ENCODE measurements around the gene HNRNPUL2. TPM values are rescaled to one million over a fixed set of nuclear protein-coding genes. Genes with fewer than 3 reads are reported as not detected.

HNRNPUL2 gene
- total RNA-seq, 4 donors from 2014 or later, result 16.4 to 30.8 (median 21.5) TPM

DNA sequence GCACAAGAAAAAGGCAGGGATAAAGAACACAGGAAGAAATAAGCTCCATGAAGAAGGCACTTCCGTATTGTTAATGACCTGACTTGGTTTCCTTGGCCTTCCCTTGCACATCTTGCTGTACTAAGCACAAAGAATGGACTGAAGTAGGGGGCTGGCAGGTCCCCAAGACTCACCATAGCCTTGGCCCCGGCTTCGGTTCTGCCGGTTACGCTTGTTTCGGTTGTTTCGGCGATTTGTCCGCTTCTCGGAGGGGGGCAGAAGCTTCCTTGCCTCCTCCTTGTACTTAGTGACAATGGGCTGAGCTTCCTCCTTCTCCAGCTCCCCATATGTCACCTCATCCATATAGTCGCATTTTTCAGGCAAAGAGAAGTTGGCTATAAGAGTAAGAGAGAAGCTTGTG is 10.4 kb downstream of the HNRNPUL2 start:
- TF ChIP-seq, protein P1, sequence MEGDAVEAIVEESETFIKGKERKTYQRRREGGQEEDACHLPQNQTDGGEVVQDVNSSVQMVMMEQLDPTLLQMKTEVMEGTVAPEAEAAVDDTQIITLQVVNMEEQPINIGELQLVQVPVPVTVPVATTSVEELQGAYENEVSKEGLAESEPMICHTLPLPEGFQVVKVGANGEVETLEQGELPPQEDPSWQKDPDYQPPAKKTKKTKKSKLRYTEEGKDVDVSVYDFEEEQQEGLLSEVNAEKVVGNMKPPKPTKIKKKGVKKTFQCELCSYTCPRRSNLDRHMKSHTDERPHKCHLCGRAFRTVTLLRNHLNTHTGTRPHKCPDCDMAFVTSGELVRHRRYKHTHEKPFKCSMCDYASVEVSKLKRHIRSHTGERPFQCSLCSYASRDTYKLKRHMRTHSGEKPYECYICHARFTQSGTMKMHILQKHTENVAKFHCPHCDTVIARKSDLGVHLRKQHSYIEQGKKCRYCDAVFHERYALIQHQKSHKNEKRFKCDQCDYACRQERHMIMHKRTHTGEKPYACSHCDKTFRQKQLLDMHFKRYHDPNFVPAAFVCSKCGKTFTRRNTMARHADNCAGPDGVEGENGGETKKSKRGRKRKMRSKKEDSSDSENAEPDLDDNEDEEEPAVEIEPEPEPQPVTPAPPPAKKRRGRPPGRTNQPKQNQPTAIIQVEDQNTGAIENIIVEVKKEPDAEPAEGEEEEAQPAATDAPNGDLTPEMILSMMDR (IDR thresholded peaks at IDR 0.05), result no peak
- TF ChIP-seq POLR2A (IDR thresholded peaks at IDR 0.05), result no peak
- no peak overlapping the region for H3K27ac ChIP-seq
- intact Hi-C loops (cut with DNase I), result no loop called here
- H3K4me3 ChIP-seq (replicated peaks in 1 of 3), result no peak overlapping the region
- H3K4me1 ChIP-seq, result no peaks in the 10 kb centered on the region
- 92 to 93% methylated on average over 11 of the region's 11 CpGs for WGBS, 2 donors
- peaks cover 89 to 96% of the 10 kb centered on the region in 2 donors for H3K36me3 ChIP-seq
- H3K27me3 ChIP-seq, result no peaks in the 10 kb centered on the region
- DNase-seq, result no peak
- no peaks in the 10 kb centered on the region for H3K9me3 ChIP-seq

DNA sequence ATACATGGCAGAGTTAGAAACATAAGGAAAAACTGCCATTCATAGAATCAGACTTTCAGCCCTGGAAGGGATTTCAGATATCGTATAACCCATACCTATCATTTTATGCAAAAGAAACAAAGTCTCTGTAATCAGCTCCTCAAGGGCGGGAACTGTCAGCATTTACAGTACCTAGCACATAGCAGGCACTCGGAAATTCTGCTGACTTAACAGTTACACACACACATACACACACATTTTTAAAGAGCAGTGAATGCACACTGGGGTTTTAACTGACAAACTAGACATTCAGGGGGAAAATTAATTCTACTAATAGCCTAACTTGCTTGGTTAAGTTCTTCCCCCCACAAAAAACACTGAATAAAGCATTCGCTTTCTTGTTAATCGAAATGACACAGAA is 11.1 kb downstream of the HNRNPUL2 start:
- intact Hi-C loops (cut with DNase I), result no loop called here
- H3K9me3 ChIP-seq, result no peaks in the 10 kb centered on the region
- no peaks in the 10 kb centered on the region for H3K27me3 ChIP-seq
- peaks cover 83 to 90% of the 10 kb centered on the region in 2 donors for H3K36me3 ChIP-seq
- H3K4me3 ChIP-seq (replicated peaks in 1 of 3), result no peak overlapping the region
- H3K27ac ChIP-seq, result no peak overlapping the region
- TF ChIP-seq POLR2A (IDR thresholded peaks at IDR 0.05), result no peak
- TF ChIP-seq, protein P1 (IDR thresholded peaks at IDR 0.05), result no peak
- WGBS, 2 donors, result 94% methylated on average over 5 of the region's 5 CpGs
- no peaks in the 10 kb centered on the region for H3K4me1 ChIP-seq
- DNase-seq, result no peak

DNA sequence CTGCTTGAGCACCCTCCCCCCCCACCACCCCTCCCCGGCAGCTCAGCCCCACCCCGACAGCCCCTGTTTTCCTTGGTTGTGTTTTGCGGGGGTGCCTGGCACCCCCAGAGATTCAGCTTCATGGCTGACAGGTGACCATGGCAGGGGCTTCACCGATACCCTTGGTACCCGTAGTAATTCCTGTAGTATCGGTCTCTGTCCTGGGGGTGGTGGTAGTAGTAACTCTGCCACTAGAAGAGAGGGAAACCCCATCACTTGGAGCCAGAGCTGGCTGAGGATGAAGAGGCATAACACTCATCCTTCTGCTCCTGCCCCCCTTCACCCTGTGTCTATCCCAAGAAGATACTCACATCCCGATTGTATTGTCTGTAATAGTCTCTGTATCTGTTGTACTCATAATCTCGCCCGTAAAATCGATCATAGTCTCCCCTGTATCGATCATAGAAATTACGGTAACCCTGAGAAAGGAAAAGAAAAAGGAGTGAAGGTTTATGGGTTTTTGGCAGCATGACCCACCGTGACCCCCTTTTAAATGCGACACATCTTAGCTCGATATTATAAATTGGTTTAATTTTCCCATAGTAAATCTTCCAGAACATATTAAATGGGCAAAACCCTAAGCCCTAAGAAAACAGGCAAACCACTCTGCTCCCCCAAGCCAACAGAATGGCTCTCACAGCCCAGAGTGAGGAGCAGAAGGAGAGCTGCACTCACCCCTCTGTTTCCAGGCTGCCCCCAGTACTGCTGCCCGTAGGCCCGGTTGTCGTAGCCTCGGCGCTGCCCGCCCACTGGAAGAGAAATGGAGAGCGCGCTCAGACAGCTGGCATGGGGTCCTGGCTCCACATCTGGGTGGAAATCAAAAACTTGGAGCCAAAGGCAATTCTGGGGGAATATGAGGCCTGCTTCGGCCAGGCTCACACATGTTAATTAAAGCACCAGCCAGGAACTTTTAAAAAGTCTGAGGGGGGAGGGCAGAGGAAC is 11.8 kb downstream of the HNRNPUL2 start:
- 92 to 94% methylated on average over 24 of the region's 24 CpGs for WGBS, 2 donors
- TF ChIP-seq, protein P1 (IDR thresholded peaks at IDR 0.05), result no peak
- no peak for TF ChIP-seq POLR2A (IDR thresholded peaks at IDR 0.05)

DNA sequence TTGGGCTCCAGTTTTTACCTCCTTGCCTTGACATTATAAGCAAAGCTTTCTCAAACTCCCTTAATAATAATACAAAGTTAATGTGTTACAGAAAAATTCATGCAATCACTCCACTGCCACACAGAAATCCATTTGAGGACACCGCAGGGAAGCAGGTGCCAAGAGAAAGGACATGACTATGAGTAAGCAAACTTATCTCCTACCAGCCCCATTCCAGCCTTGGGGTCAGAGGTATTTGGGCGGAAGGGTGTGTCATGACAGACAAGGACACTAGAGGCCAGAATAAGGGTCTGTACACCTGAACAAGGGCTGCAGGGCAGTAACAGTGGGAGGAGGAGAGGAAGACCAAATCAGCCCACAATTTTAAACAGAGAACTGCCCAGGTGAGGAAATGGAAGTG is 13.9 kb downstream of the HNRNPUL2 start:
- no peak for DNase-seq
- Histone ChIP-seq H3K4me1 (peaks cover 13 to 14% of the 10 kb centered on the region in 2 donors), H3K9me3 (no peaks in the 10 kb centered on the region), H3K4me3 (replicated peaks in 1 of 3) (no peak overlapping the region), H3K27ac (no peak overlapping the region), H3K27me3 (no peaks in the 10 kb centered on the region), H3K36me3 (peaks cover 56 to 69% of the 10 kb centered on the region in 2 donors)
- intact Hi-C loops (cut with DNase I), result no loop called here
- no peak for TF ChIP-seq POLR2A (IDR thresholded peaks at IDR 0.05)
- TF ChIP-seq, protein P1 (IDR thresholded peaks at IDR 0.05), result no peak
- WGBS, 2 donors, result 96 to 97% methylated on average over 2 of the region's 2 CpGs

More for the DNA sequence above, 11.8 kb downstream of the HNRNPUL2 start:
- DNase-seq, result no peak
- Histone ChIP-seq H3K4me1 (peaks cover 0 to under 1% of the 10 kb centered on the region in 2 donors), H3K27ac (no peak overlapping the region), H3K4me3 (replicated peaks in 1 of 3) (no peak overlapping the region), H3K9me3 (no peaks in the 10 kb centered on the region), H3K27me3 (no peaks in the 10 kb centered on the region), H3K36me3 (peaks cover 77 to 90% of the 10 kb centered on the region in 2 donors)
- intact Hi-C loops (cut with DNase I), result no loop called here

DNA sequence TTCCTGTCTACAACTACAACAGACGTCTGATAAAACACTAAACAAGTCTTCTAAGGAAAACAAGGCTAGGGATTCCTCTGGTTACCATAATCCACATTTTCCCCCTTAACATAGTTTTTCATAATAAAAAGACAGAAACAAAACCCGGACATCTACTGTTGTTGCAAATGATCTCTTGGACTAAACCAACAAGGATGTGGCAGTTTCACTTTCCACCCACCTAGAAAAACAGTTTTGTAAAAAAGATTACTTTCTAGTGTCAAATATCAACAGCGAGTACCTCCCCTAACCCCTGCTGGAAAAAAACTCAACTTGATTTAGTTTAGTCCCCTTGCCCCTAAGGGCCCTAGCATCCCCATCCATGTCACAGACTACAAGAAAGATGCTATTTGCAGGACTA is 14.4 kb downstream of the HNRNPUL2 start:
- no peak overlapping the region for H3K27ac ChIP-seq
- no peaks in the 10 kb centered on the region for H3K9me3 ChIP-seq
- no peak overlapping the region for H3K4me3 ChIP-seq (replicated peaks in 1 of 3)
- intact Hi-C loops (cut with DNase I), result no loop called here
- peaks cover 14 to 16% of the 10 kb centered on the region in 2 donors for H3K4me1 ChIP-seq
- WGBS, 2 donors, result 53 to 74% methylated on average over 3 of the region's 3 CpGs
- TF ChIP-seq, protein P1 (IDR thresholded peaks at IDR 0.05), result no peak
- no peaks in the 10 kb centered on the region for H3K27me3 ChIP-seq
- no peak for DNase-seq
- peaks cover 51 to 64% of the 10 kb centered on the region in 2 donors for H3K36me3 ChIP-seq

Data from thyroid gland (tissue), 4 donors.